Measurements from ENCODE around the gene SMIM38. TPM values are rescaled to one million over a fixed set of nuclear protein-coding genes. Genes with fewer than 3 reads are reported as not detected.

The SMIM38 gene
- total RNA-seq, 1 donor from 2014 or later: not detected

DNA sequence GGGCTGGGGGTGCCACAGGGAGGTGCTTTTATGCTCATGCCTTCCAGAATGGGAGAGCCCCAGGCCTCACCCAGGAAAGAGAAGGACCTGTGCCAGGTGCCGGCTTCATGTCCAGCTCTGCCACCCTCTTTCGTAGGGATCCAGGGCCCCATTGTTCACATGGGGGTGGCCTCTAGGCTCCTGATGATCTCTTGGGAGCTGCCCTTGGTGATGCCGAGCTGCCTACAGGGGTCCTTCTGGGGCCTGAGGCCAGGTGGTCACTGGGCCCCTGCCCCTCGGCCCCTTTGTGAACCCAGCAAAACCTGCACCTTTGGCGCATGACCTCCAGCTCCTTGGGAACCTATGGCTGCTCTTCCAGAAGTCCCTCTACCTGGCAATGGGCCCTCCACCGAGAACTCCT lies 41.4 kb upstream of the SMIM38 start:
- no peak for TF ChIP-seq CTCF (IDR thresholded peaks at IDR 0.05; ENCODE audit: insufficient read depth, low read length, poor library complexity, severe bottlenecking)
- H3K36me3 ChIP-seq (ENCODE audit: control insufficient read depth, insufficient read depth, low read length): no peaks in the 10 kb centered on the region
- no peak for DNase-seq (ENCODE audit: low read depth)
- H3K4me3 ChIP-seq (ENCODE audit: low read depth, low read length): no peak overlapping the region
- H3K27me3 ChIP-seq (ENCODE audit: control insufficient read depth, insufficient read depth, low read length): peaks cover 6% of the 10 kb centered on the region

GRCh38 chr11:69114811-69115523 lies 40.8 kb upstream of the SMIM38 start:
- H3K27me3 ChIP-seq (ENCODE audit: control insufficient read depth, insufficient read depth, low read length): peaks cover 6% of the 10 kb centered on the region
- no peak for TF ChIP-seq CTCF (IDR thresholded peaks at IDR 0.05; ENCODE audit: insufficient read depth, low read length, poor library complexity, severe bottlenecking)
- no peak for DNase-seq (ENCODE audit: low read depth)

GRCh38 chr11:69115586-69116560 lies 39.9 kb upstream of the SMIM38 start:
- DNase-seq (ENCODE audit: low read depth): no peak
- peaks cover 6% of the 10 kb centered on the region for H3K27me3 ChIP-seq (ENCODE audit: control insufficient read depth, insufficient read depth, low read length)
- no peak for TF ChIP-seq CTCF (IDR thresholded peaks at IDR 0.05; ENCODE audit: insufficient read depth, low read length, poor library complexity, severe bottlenecking)
- H3K36me3 ChIP-seq (ENCODE audit: control insufficient read depth, insufficient read depth, low read length): no peaks in the 10 kb centered on the region
- H3K4me3 ChIP-seq (ENCODE audit: low read depth, low read length): no peak overlapping the region

More at GRCh38 chr11:69114811-69115523, 40.8 kb upstream of the SMIM38 start:
- H3K36me3 ChIP-seq (ENCODE audit: control insufficient read depth, insufficient read depth, low read length): no peaks in the 10 kb centered on the region
- H3K4me3 ChIP-seq (ENCODE audit: low read depth, low read length): no peak overlapping the region

GRCh38 chr11:69116671-69117070 lies 39.1 kb upstream of the SMIM38 start:
- Histone ChIP-seq H3K36me3 (ENCODE audit: control insufficient read depth, insufficient read depth, low read length) (no peaks in the 10 kb centered on the region), H3K27me3 (ENCODE audit: control insufficient read depth, insufficient read depth, low read length) (peaks cover 6% of the 10 kb centered on the region), H3K4me3 (ENCODE audit: low read depth, low read length) (no peak overlapping the region)
- TF ChIP-seq CTCF (IDR thresholded peaks at IDR 0.05; ENCODE audit: insufficient read depth, low read length, poor library complexity, severe bottlenecking): no peak
- DNase-seq (ENCODE audit: low read depth): no peak

- DNase-seq (ENCODE audit: low read depth): no peak
- H3K36me3 ChIP-seq (ENCODE audit: control insufficient read depth, insufficient read depth, low read length): no peaks in the 10 kb centered on the region
- H3K27me3 ChIP-seq (ENCODE audit: control insufficient read depth, insufficient read depth, low read length): peaks cover 4% of the 10 kb centered on the region
- no peak for TF ChIP-seq CTCF (IDR thresholded peaks at IDR 0.05; ENCODE audit: insufficient read depth, low read length, poor library complexity, severe bottlenecking)
- H3K4me3 ChIP-seq (ENCODE audit: low read depth, low read length): no peak overlapping the region
These were observed 36.5 kb upstream of the SMIM38 start for GRCh38 chr11:69119190-69119589.
